GM23338 (cell line): ENCODE results near the gene ALDH8A1. TPM values are rescaled to one million over a fixed set of nuclear protein-coding genes. Genes with fewer than 3 reads are reported as not detected.

Experiments
- ATAC-seq: fragments of 200-7000 bp; cut with Tn5 transposase; 3 replicates; pipeline ENCODE4 v1.9.1; 2020
- DNase-seq: peaks from one replicate; pipeline ENCODE4 v3.0.0-alpha.2; 2015; ENCODE audit warnings: low spot score
- H2AFZ ChIP-seq: fragments of 200-600 bp; sonication (generic); 2 replicates; pipeline ENCODE4 v1.8.0; 2016; ENCODE audit warnings: antibody characterized with exemption, mild to moderate bottlenecking, moderate library complexity
- H3F3A ChIP-seq: fragments of 200-600 bp; sonication (generic); replicated peaks from 2 replicates; pipeline ENCODE4 v1.8.0; 2017; ENCODE audit warnings: antibody characterized with exemption, mixed run types, low read depth
- H3K27ac ChIP-seq: fragments of 200-600 bp; sonication (generic); 2 replicates; pipeline ENCODE4 v1.6.1; 2016; ENCODE audit warnings: low read depth
- H3K27me3 ChIP-seq: fragments of 200-600 bp; sonication (generic); 2 replicates; pipeline ENCODE4 v1.8.0; 2016; ENCODE audit warnings: mild to moderate bottlenecking, mixed run types, moderate library complexity; ENCODE audit not compliant: insufficient read depth
- H3K36me3 ChIP-seq: fragments of 200-600 bp; sonication (generic); 2 replicates; pipeline ENCODE4 v1.8.0; 2016; ENCODE audit warnings: mild to moderate bottlenecking; ENCODE audit not compliant: insufficient read depth
- H3K4me1 ChIP-seq: fragments of 200-600 bp; sonication (generic); 2 replicates; pipeline ENCODE4 v1.8.0; 2016; ENCODE audit warnings: mild to moderate bottlenecking, moderate library complexity; ENCODE audit not compliant: insufficient read depth
- H3K4me2 ChIP-seq: fragments of 200-600 bp; sonication (generic); 2 replicates; pipeline ENCODE4 v1.7.1; 2017; ENCODE audit warnings: mixed run types
- H3K4me3 ChIP-seq: fragments of 200-600 bp; sonication (generic); 2 replicates; pipeline ENCODE4 v1.6.1; 2016; ENCODE audit warnings: mixed run types
- H3K79me2 ChIP-seq: fragments of 200-600 bp; sonication (generic); replicated peaks from 2 replicates; pipeline ENCODE4 v1.8.0; 2017; ENCODE audit warnings: mild to moderate bottlenecking; ENCODE audit not compliant: insufficient read depth
- H3K9me2 ChIP-seq: fragments of 200-600 bp; sonication (generic); 2 replicates; pipeline ENCODE4 v1.8.0; 2017; ENCODE audit not compliant: insufficient read depth
- H4K20me1 ChIP-seq: fragments of 200-600 bp; sonication (generic); replicated peaks from 2 replicates; pipeline ENCODE4 v1.8.0; 2017; ENCODE audit warnings: mild to moderate bottlenecking; ENCODE audit not compliant: insufficient read depth
- H3K27ac Mint-ChIP-seq: 2 replicates; pipeline ENCODE4 v1.8.0; 2020; ENCODE audit warnings: inconsistent platforms, mild to moderate bottlenecking, moderate library complexity, mixed read lengths
- H3K27me3 Mint-ChIP-seq: 3 replicates; pipeline ENCODE4 v1.8.0; 2022; ENCODE audit warnings: low read depth, mild to moderate bottlenecking, moderate library complexity, mixed read lengths, inconsistent platforms; ENCODE audit not compliant: insufficient read depth, poor library complexity
- H3K36me3 Mint-ChIP-seq: 3 replicates; pipeline ENCODE4 v1.8.0; 2021; ENCODE audit warnings: low read depth, mild to moderate bottlenecking, inconsistent platforms, moderate library complexity, mixed read lengths
- H3K4me1 Mint-ChIP-seq: 3 replicates; pipeline ENCODE4 v1.8.0; 2020; ENCODE audit warnings: mild to moderate bottlenecking, inconsistent platforms, mixed read lengths
- H3K4me3 Mint-ChIP-seq: 3 replicates; pipeline ENCODE4 v1.8.0; 2021; ENCODE audit warnings: moderate library complexity, mild to moderate bottlenecking, inconsistent platforms, mixed read lengths
- H3K9me3 Mint-ChIP-seq: 3 replicates; pipeline ENCODE4 v1.8.0; 2020; ENCODE audit warnings: moderate library complexity, mild to moderate bottlenecking, inconsistent platforms, mixed read lengths
- CREB1 ChIP-seq: fragments of 250-450 bp; sonication (Bioruptor Pico); IDR thresholded peaks from 2 replicates; pipeline ENCODE4 v1.5.0; 2020; ENCODE audit warnings: low read depth, mild to moderate bottlenecking, moderate library complexity
- ETS1 ChIP-seq: IDR thresholded peaks from 2 replicates; pipeline ENCODE4 v1.6.1; 2016; ENCODE audit warnings: antibody characterized with exemption
- EZH2 ChIP-seq: fragments of 200-600 bp; sonication (generic); IDR thresholded peaks from one replicate; pipeline ENCODE4 v1.8.0; 2017; ENCODE audit warnings: antibody characterized with exemption, mild to moderate bottlenecking, low read depth; ENCODE audit not compliant: unreplicated experiment
- EZH2phosphoT487 ChIP-seq: fragments of 200-600 bp; sonication (generic); IDR thresholded peaks from one replicate; pipeline ENCODE4 v1.8.1; 2018; ENCODE audit warnings: antibody characterized with exemption; ENCODE audit not compliant: unreplicated experiment
- JUNB ChIP-seq: IDR thresholded peaks from one replicate; pipeline ENCODE4 v1.6.1; 2016; ENCODE audit warnings: antibody characterized with exemption; ENCODE audit not compliant: unreplicated experiment
- NANOG ChIP-seq: IDR thresholded peaks from 2 replicates; pipeline ENCODE4 v1.6.1; 2016; ENCODE audit warnings: antibody characterized with exemption, borderline replicate concordance
- REST ChIP-seq: IDR thresholded peaks from one replicate; pipeline ENCODE4 v1.6.1; 2018; ENCODE audit warnings: antibody characterized with exemption; ENCODE audit not compliant: unreplicated experiment
- ZNF114 ChIP-seq: fragments of 250-450 bp; sonication (Bioruptor Pico); IDR thresholded peaks from 2 replicates; pipeline ENCODE4 v1.5.0; 2020; ENCODE audit warnings: mild to moderate bottlenecking, moderate library complexity
- ZNF331 ChIP-seq: fragments of 250-450 bp; sonication (Bioruptor Pico); IDR thresholded peaks from 2 replicates; pipeline ENCODE4 v1.5.0; 2020; ENCODE audit warnings: low read depth, mild to moderate bottlenecking, moderate library complexity
- ZNF462 ChIP-seq: fragments of 250-450 bp; sonication (Bioruptor Pico); IDR thresholded peaks from 2 replicates; pipeline ENCODE4 v1.5.0; 2020; ENCODE audit warnings: mild to moderate bottlenecking, moderate library complexity
- polyA plus RNA-seq: library from polyadenylated mRNA; unstranded; fragments of >200 nt; fragmentation: Nextera tagmentation; extraction: Ambion mirVana; gene quantifications from 2 replicates; pipeline ENCODE4 v1.2.1, GENCODE V29; 2016
- total RNA-seq: library from RNA; depleted of rRNA; stranded (reverse); fragments of >200 nt; shearing (Covaris generic); gene quantifications from 2 replicates; pipeline ENCODE4 v1.2.3, GENCODE V29; 2014

Gene ALDH8A1
- total and polyA plus RNA-seq, 2 experiments from 2014 or later = not detected

- Histone ChIP-seq H4K20me1 (no peaks in the 10 kb centered on the region), H3K27me3 (no peaks in the 10 kb centered on the region), H3K4me1 (no peaks in the 10 kb centered on the region), H2AFZ (no peak overlapping the region), H3K79me2 (no peaks in the 10 kb centered on the region), H3K27ac (no peak overlapping the region), H3K4me2 (no peak overlapping the region), H3K36me3 (peaks cover 13% of the 10 kb centered on the region; the same call in 1 of the 2 replicates), H3K9me2 (no peaks in the 10 kb centered on the region), H3F3A (no peaks in the 10 kb centered on the region), H3K4me3 (no peak overlapping the region)
- peaks cover 4% of the 10 kb centered on the region for H3K27me3 Mint-ChIP-seq
- H3K4me3 Mint-ChIP-seq = no peak overlapping the region
- no peak for ATAC-seq
- TF ChIP-seq NANOG (no peak), ZNF331 (CRISPR knock-in tag) (no peak), JUNB (no peak), CREB1 (CRISPR knock-in tag) (no peak), ETS1 (no peak), EZH2 (no peak)
- H3K36me3 Mint-ChIP-seq = peaks cover 14% of the 10 kb centered on the region; the same call in 2 of the 3 replicates
- H3K4me1 Mint-ChIP-seq = no peaks in the 10 kb centered on the region
- H3K9me3 Mint-ChIP-seq = no peaks in the 10 kb centered on the region
- DNase-seq = no peak
- no peak overlapping the region for H3K27ac Mint-ChIP-seq
These were observed 14.7 kb upstream of the ALDH8A1 start for GRCh38 chr6:134964451-134965203.

- Mint-ChIP-seq H3K9me3 (no peaks in the 10 kb centered on the region), H3K27me3 (peaks cover 9% of the 10 kb centered on the region), H3K4me1 (no peaks in the 10 kb centered on the region), H3K27ac (no peak overlapping the region), H3K4me3 (no peak overlapping the region), H3K36me3 (peaks cover 17% of the 10 kb centered on the region; the same call in 2 of the 3 replicates)
- H4K20me1 ChIP-seq = no peaks in the 10 kb centered on the region
- no peaks in the 10 kb centered on the region for H3F3A ChIP-seq
- H3K27me3 ChIP-seq = no peaks in the 10 kb centered on the region
- H3K79me2 ChIP-seq = no peaks in the 10 kb centered on the region
- no peak for DNase-seq
- no peaks in the 10 kb centered on the region for H3K4me1 ChIP-seq
- no peak overlapping the region for H3K4me3 ChIP-seq
- H3K9me2 ChIP-seq = no peaks in the 10 kb centered on the region
- no peak overlapping the region for H3K4me2 ChIP-seq
- ATAC-seq = no peak
- no peak overlapping the region for H3K27ac ChIP-seq
- peaks cover 13% of the 10 kb centered on the region; the same call in 1 of the 2 replicates for H3K36me3 ChIP-seq
- no peak overlapping the region for H2AFZ ChIP-seq
- TF ChIP-seq NANOG (no peak), ZNF462 (no peak), EZH2phosphoT487 (no peak), ZNF114 (CRISPR knock-in tag) (no peak), ZNF331 (CRISPR knock-in tag) (no peak), CREB1 (CRISPR knock-in tag) (no peak), REST (no peak), JUNB (no peak)
These were observed 12.5 kb upstream of the ALDH8A1 start for GRCh38 chr6:134962421-134962820.
